K562 (cell line): ENCODE measurements around the gene RYR3. TPM values are rescaled to one million over a fixed set of nuclear protein-coding genes. Genes with fewer than 3 reads are reported as not detected.

ENCODE experiments used
- ATAC-seq: fragments of 200-7000 bp; cut with Tn5 transposase; 3 replicates; pipeline ENCODE4 v1.9.1; 2020; ENCODE audit warnings: moderate library complexity
- BruUV-seq: library from RNA; stranded (reverse); fragments of 400-500 nt; replicated peaks from 2 replicates; lab custom pipeline; 2021; lab: Mats Ljungman, UMichigan
- CTCF ChIA-PET: fragments of 300-600 bp; formaldehyde crosslinking; extraction: SDS; loops from one replicate; lab custom pipeline; 2021; ENCODE audit warnings: low intra/inter-chr PET ratio; lab: Yijun Ruan, JAX
- POLR2A ChIA-PET: fragments of 300-600, 350-650 bp; sonication (Branson Sonifier 250); formaldehyde crosslinking; extraction: SDS; loops from one replicate; lab custom pipeline; 2021; ENCODE audit warnings: antibody characterized with exemption, inconsistent platforms; lab: Yijun Ruan, JAX
- DNase-seq, 4 experiments: peaks; one replicate each; pipeline versions ENCODE4 v3.0.0 to v3.0.0-alpha.2; 2011 to 2018; ENCODE audit warnings: low spot score in 3 of 4, mixed read lengths in 3 of 4; ENCODE audit errors: extremely low read depth in 1 of 4
- FAIRE-seq: peaks from 2 replicates; lab custom pipeline; 2011; peaks lifted over from hg19 to GRCh38; lab: Jason Lieb, UNC
- H2AFZ ChIP-seq: 2 replicates; pipeline ENCODE4 v1.6.0; 2011; ENCODE audit warnings: low read depth, low read length, control low read depth, inconsistent platforms
- H3K27ac ChIP-seq: fragments of 200-600 bp; 3 replicates; pipeline ENCODE4 v1.8.0; 2011; ENCODE audit warnings: low read depth, mild to moderate bottlenecking, control low read depth, inconsistent platforms, low read length, moderate library complexity, mixed read lengths; ENCODE audit errors: extremely low read depth
- H3K27me3 ChIP-seq, 2 experiments: fragments of 300-600 bp in 1 of 2; 2 replicates in 1 of 2; 3 replicates in 1 of 2; pipeline versions ENCODE4 v1.6.0 to v1.8.0; 2011; ENCODE audit warnings: inconsistent platforms in 2 of 2, low read length in 2 of 2, mild to moderate bottlenecking in 1 of 2, mixed read lengths in 1 of 2, moderate library complexity in 1 of 2; ENCODE audit not compliant: control insufficient read depth in 2 of 2, insufficient read depth in 2 of 2
- H3K36me3 ChIP-seq: fragments of 300-600 bp; 3 replicates; pipeline ENCODE4 v1.8.0; 2011; ENCODE audit warnings: mild to moderate bottlenecking, low read length, inconsistent platforms; ENCODE audit not compliant: control insufficient read depth, insufficient read depth
- H3K4me1 ChIP-seq, 2 experiments: fragments of 200-600 bp in 1 of 2; replicated peaks in 1 of 2; 2 replicates in 1 of 2; 3 replicates in 1 of 2; pipeline versions ENCODE4 v1.5.1 to v1.8.0; 2011; ENCODE audit warnings: inconsistent platforms in 2 of 2, low read length in 2 of 2, mild to moderate bottlenecking in 1 of 2, mixed read lengths in 1 of 2, moderate library complexity in 1 of 2; ENCODE audit not compliant: control insufficient read depth in 2 of 2, insufficient read depth in 2 of 2
- H3K4me2 ChIP-seq: 2 replicates; pipeline ENCODE4 v1.6.1; 2011; ENCODE audit warnings: low read length, control low read depth, inconsistent platforms, mixed read lengths; ENCODE audit not compliant: insufficient read depth
- H3K4me3 ChIP-seq: fragments of 200-600 bp; sonication (generic), shearing (Covaris generic); 2 replicates; pipeline ENCODE4 v1.5.1; 2016; ENCODE audit warnings: control low read depth, inconsistent platforms
- H3K79me2 ChIP-seq: fragments of 200-600 bp; 3 replicates; pipeline ENCODE4 v1.8.0; 2011; ENCODE audit warnings: low read length, inconsistent platforms; ENCODE audit not compliant: control insufficient read depth, insufficient read depth
- H3K9ac ChIP-seq, 2 experiments: 2 replicates each; pipeline versions ENCODE4 v1.6.0 to v1.6.1; 2011; ENCODE audit warnings: low read depth in 2 of 2, low read length in 2 of 2, control low read depth in 1 of 2, inconsistent platforms in 1 of 2, mild to moderate bottlenecking in 1 of 2, mixed read lengths in 1 of 2; ENCODE audit not compliant: insufficient read depth in 1 of 2
- H3K9me1 ChIP-seq: one replicate; pipeline ENCODE4 v1.6.0; 2011; ENCODE audit warnings: inconsistent platforms, mild to moderate bottlenecking, low read length, moderate library complexity; ENCODE audit not compliant: control insufficient read depth, insufficient read depth
- H3K9me3 ChIP-seq: replicated peaks from 2 replicates; pipeline ENCODE4 v1.5.1; 2011; ENCODE audit warnings: low read depth, low read length, inconsistent platforms; ENCODE audit not compliant: control insufficient read depth, insufficient read depth
- H4K20me1 ChIP-seq: replicated peaks from 2 replicates; pipeline ENCODE4 v1.6.1; 2011; ENCODE audit warnings: low read length, inconsistent platforms, mixed read lengths; ENCODE audit not compliant: control insufficient read depth, insufficient read depth
- HMGN3 ChIP-seq: IDR thresholded peaks from 2 replicates; pipeline ENCODE4 v1.6.1; 2011; ENCODE audit warnings: borderline replicate concordance, low read depth, mild to moderate bottlenecking, mixed read lengths, low read length; ENCODE audit not compliant: insufficient read length; ENCODE audit errors: extremely low read depth
- MCM7 ChIP-seq, 2 experiments: fragments of 450-650 bp; IDR thresholded peaks; 2 replicates each; pipeline ENCODE4 v1.6.1; 2016 to 2018
- MEIS2 ChIP-seq: fragments of 450-650 bp; IDR thresholded peaks from 2 replicates; pipeline ENCODE4 v1.6.1; 2014; ENCODE audit warnings: mild to moderate bottlenecking; ENCODE audit not compliant: partially characterized antibody
- MXD1 ChIP-seq: fragments of 250-450 bp; sonication (Bioruptor Pico); IDR thresholded peaks from 2 replicates; pipeline ENCODE4 v1.8.0; 2021; ENCODE audit warnings: borderline replicate concordance, mild to moderate bottlenecking, moderate library complexity; ENCODE audit not compliant: poor library complexity, severe bottlenecking
- NCOA1 ChIP-seq: fragments of 450-650 bp; IDR thresholded peaks from 2 replicates; pipeline ENCODE4 v1.6.1; 2016; ENCODE audit warnings: low read depth
- SUPT5H ChIP-seq: fragments of 450-650 bp; IDR thresholded peaks from 2 replicates; pipeline ENCODE4 v1.6.1; 2016
- TAF15 ChIP-seq: fragments of 200-400 bp; formaldehyde crosslinking; IDR thresholded peaks from 2 replicates; pipeline ENCODE4 v1.6.1; 2017; ENCODE audit warnings: mild to moderate bottlenecking, low read depth, low read length, moderate library complexity
- TSC22D4 ChIP-seq: fragments of 450-650 bp; IDR thresholded peaks from 2 replicates; pipeline ENCODE4 v1.6.1; 2016; ENCODE audit warnings: missing genetic modification characterization, missing biosample characterization, control low read depth
- VEZF1 ChIP-seq: fragments of 200-800 bp; sonication (Bioruptor generic); IDR thresholded peaks from 2 replicates; pipeline ENCODE4 v1.6.1; 2017; ENCODE audit warnings: missing genetic modification characterization, missing compliant biosample characterization
- ZC3H11A ChIP-seq: IDR thresholded peaks from 2 replicates; pipeline ENCODE4 v1.6.1; 2012; ENCODE audit warnings: low read depth, low read length, improper control_type of control experiment
- ZNF146 ChIP-seq: IDR thresholded peaks from one replicate; pipeline ENCODE4 v1.6.1; 2018; ENCODE audit warnings: missing compliant biosample characterization; ENCODE audit not compliant: unreplicated experiment
- ZNF407 ChIP-seq: fragments of 450-650 bp; IDR thresholded peaks from 2 replicates; pipeline ENCODE4 v1.6.1; 2016; ENCODE audit warnings: low read depth
- WGBS: fragments of 100-300 bp; shearing (Covaris generic); methylation state at CpG from one replicate; pipeline ENCODE4 v1.1.6; 2016; ENCODE audit warnings: low coverage, mixed read lengths; ENCODE audit not compliant: insufficient coverage; ENCODE audit errors: missing lambda C conversion rate; 5-methylcytosine and 5-hydroxymethylcytosine counted together
- in situ Hi-C: fragments of 300-500 bp; cut with MboI; formaldehyde crosslinking; loops from 4 replicates; pipeline ENCODE4 v1.15.0; 2018; ENCODE audit warnings: inconsistent platforms, mixed read lengths
- intact Hi-C: fragments of 100-400 bp; cut with micrococcal nuclease; formaldehyde crosslinking; loops from 2 replicates; pipeline ENCODE4 v1.14.2; 2022
- polyA plus RNA-seq, 8 experiments: library from polyadenylated mRNA; depleted of rRNA in 4 of 8; stranded (reverse) in 5 of 8; unstranded in 3 of 8; fragments of >200 nt; fragmentation: Nextera tagmentation in 2 of 8; fragmentation: Illumina TruSeq in 1 of 8; extraction: Ambion mirVana in 2 of 8; extraction: Trizol in 1 of 8; gene quantifications; 2 replicates each; pipeline versions ENCODE4 v1.2.1 to v1.2.3, GENCODE V29; 2011 to 2014; ENCODE audit warnings: inconsistent platforms in 1 of 8, missing spikeins in 1 of 8
- total RNA-seq, 7 experiments: library from RNA; depleted of rRNA in 6 of 7; stranded (reverse); fragments of >200 nt in 6 of 7; fragmentation: Illumina TruSeq in 2 of 7; extraction: Trizol in 2 of 7; gene quantifications; 2 replicates each; pipeline versions ENCODE4 v1.2.1 to v1.2.3, GENCODE V29; 2011 to 2021; ENCODE audit warnings: low replicate concordance in 1 of 7
- TF ChIP-seq, protein P1 (sequence below): fragments of 450-650 bp; IDR thresholded peaks from 2 replicates; pipeline ENCODE4 v1.6.1; 2016

The RYR3 gene
- total and polyA plus RNA-seq, 9 of the 15 experiments (the other 6 are each of a cell fraction or from before 2014, with no cell fraction given), result 0.04 TPM; not detected in 8

- H3K9me3 ChIP-seq, result no peaks in the 10 kb centered on the region
- H3K4me1 ChIP-seq, result no peaks in the 10 kb centered on the region
- CTCF ChIA-PET, result no interaction called here
- H3K27ac ChIP-seq, result no peak overlapping the region
- no peak overlapping the region for H2AFZ ChIP-seq
- H3K79me2 ChIP-seq, result no peaks in the 10 kb centered on the region
- WGBS, result 0% methylated on average over 4 of the region's 4 CpGs
- H3K9ac ChIP-seq, result no peak overlapping the region
- no TSS peak for BruUV-seq
- in situ Hi-C loops (no loop called here), intact Hi-C loops (no loop called here)
- DNase-seq (no peak), ATAC-seq (no peak), FAIRE-seq (no peak)
- no peak overlapping the region for H3K4me2 ChIP-seq
- H3K9me1 ChIP-seq, result no peaks in the 10 kb centered on the region
- H3K36me3 ChIP-seq, result no peaks in the 10 kb centered on the region
- H3K4me3 ChIP-seq, result no peak overlapping the region
- POLR2A ChIA-PET, result no interaction called here
- no peaks in the 10 kb centered on the region for H4K20me1 ChIP-seq
- no peaks in the 10 kb centered on the region; a peak in 1 of 5 replicates for H3K27me3 ChIP-seq
- TF ChIP-seq ZC3H11A, result no peak
- no peak for TF ChIP-seq ZNF407
- TF ChIP-seq MXD1 (CRISPR knock-in tag), result no peak
- TF ChIP-seq MEIS2, result no peak
- TF ChIP-seq SUPT5H, result no peak
- TF ChIP-seq NCOA1, result no peak
- TF ChIP-seq, protein P1, sequence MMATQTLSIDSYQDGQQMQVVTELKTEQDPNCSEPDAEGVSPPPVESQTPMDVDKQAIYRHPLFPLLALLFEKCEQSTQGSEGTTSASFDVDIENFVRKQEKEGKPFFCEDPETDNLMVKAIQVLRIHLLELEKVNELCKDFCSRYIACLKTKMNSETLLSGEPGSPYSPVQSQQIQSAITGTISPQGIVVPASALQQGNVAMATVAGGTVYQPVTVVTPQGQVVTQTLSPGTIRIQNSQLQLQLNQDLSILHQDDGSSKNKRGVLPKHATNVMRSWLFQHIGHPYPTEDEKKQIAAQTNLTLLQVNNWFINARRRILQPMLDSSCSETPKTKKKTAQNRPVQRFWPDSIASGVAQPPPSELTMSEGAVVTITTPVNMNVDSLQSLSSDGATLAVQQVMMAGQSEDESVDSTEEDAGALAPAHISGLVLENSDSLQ, result no peak
- TF ChIP-seq TSC22D4, result no peak
- no peak for TF ChIP-seq VEZF1 (CRISPR knock-in tag)
- TF ChIP-seq HMGN3, result no peak
- TF ChIP-seq MCM7 (IDR thresholded peaks at IDR 0.05), result no peak
- TF ChIP-seq ZNF146 (CRISPR knock-in tag), result no peak
- no peak for TF ChIP-seq TAF15
Observed at GRCh38 chr15:33473714-33474113, 162.9 kb downstream of the RYR3 start.
